Stimulated activated CD4-positive, alpha-beta T cell treated with anti-CD3 and anti-CD28 coated beads, TNF-alpha, amount 100 ng/mL, for 24 hours (primary cell): Measurements from ENCODE around the gene SERP2.
"Not testable (repeated sequence)": the region's sequence is repeated elsewhere in the genome, so short reads cannot be mapped to it uniquely, and the experiment has no call there.

Experiments used
- DNase-seq, 3 experiments: peaks; one replicate each; pipeline ENCODE4 v3.0.0-alpha.2; 2020; ENCODE audit warnings: low read depth in 3 of 3

Gene SERP2

DNA sequence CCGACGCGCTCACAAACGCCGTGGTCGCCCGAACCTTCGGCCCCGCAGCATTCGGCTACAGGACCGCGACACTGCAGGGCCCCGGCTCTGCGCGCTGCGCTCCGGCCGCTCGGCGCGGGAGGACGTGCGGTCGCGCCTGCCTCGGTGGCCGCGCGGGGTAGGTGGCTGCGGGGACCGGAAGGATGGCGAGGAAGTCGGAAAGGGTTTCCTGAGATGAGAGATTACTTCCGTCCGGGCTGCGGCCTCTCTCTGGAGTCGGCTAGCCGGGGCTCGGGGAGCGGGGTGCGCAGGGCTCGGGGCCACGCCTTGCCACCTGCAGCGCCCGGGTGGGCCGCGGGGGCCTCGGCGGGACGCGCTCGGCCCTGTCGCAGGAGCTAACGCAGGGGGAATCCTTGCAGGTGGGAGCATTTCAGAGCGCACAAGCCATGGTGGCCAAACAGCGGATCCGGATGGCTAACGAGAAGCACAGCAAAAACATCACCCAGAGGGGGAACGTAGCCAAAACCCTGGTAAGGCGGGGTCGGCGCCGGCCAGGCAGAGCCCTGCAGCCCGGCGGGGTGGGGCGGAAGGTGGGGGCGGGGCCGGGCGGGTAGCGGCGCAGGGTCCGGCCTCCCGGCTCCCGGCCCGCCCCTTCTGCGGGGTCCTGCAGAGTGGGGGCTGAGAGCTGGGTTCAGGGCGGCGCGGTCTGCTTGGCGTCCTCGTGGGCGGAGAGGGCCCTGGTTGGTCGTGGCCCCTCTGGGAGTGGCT lies at the start of gene SERP2:
Gene SERP2 (plus strand): TSS at position 224 of the 747 bp plus-strand sequence. CDS start 202 bp downstream, at position 426.
- peak in 1 of 3 experiments; percentile 9 for DNase-seq

GRCh38 chr13:44326961-44327360 lies 46.7 kb upstream of the SERP2 start:
- no peak for DNase-seq

DNA sequence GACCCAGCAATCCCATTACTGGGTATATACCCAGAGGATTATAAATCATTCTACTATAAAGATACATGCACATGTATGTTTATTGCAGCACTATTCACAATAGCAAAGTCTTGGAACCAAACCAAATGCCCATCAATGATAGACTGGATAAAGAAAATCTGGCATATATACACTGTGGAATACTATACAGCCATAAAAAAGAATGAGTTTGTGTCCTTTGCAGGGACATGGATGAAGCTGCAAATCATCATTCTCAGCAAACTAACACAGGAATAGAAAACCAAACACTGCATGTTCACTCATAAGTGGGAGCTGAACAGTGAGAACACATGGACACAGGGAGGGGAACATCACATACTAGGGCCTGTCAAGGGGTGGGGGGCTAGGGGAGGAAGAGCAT lies 44.6 kb upstream of the SERP2 start:
- not testable (repeated sequence) for DNase-seq

- DNase-seq = no peak
Measured at GRCh38 chr13:44329909-44330545, 43.6 kb upstream of the SERP2 start.

DNA sequence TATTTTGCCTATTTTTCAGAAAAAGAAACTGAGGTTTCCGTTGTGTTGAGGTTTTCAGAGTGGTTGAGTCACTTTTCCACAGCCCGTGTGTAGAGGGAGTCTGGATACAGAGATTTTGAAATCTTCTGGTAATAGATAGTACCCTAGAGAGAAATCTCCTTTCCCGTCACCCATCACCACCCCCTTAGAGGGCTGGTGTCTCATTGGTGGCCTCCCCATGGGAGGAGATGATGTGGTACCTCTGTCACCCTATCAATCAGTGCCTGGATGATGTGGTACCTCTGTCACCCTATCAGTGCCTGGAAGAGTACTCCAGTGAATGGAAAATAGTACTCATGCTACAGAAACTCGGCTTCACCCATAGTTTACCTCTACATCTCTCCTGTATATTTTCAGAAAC lies 42.2 kb upstream of the SERP2 start:
- DNase-seq = no peak

DNA sequence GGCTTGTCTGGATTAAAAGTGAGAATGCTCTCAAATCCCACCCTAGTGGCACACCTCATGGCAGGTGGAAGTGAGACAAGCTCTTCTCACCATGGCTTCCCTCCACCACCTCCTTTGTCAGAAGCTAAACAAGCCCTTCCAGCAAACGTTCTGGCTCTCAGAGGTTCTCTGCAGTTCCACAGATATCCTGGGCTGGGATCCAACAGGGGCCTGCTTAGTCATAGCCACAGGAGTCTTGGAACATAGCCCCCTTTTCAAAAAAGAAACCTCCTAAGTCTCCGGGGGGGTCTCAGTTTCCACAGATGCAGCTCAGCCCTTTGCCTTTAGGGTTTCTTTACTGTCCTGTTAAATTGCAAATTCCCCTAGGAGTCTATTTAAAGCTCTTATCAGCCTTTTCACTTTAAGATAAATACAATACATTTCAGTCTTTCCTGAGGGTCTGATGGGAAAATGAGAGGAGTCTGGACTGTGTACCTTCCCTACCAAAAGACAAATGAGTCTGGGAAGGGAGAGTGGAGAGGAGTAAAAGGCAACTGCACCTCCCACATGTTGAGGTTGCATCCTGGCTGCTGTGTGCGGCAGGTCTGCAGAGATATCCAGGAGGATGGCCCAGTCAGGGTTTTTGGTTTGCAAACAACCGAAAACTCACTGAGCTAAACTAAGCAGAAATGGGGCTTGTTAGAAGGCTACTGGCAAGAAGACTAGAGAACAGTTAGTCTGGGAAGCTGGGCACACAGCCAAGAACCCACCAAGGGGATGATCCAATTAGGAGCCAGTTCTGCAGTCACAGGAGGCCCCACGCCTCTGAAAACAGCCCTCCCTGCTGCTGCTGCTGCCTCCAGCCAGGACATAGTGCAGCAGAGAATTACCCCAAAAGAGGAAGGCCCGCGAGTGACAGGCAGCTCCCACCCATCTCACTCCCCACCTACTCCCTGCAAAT lies 41.4 kb upstream of the SERP2 start:
- DNase-seq = no peak

- DNase-seq = no peak
Measured at GRCh38 chr13:44333950-44334655, 39.5 kb upstream of the SERP2 start.

- no peak for DNase-seq
Measured at GRCh38 chr13:44334751-44335150, 38.9 kb upstream of the SERP2 start.

DNA sequence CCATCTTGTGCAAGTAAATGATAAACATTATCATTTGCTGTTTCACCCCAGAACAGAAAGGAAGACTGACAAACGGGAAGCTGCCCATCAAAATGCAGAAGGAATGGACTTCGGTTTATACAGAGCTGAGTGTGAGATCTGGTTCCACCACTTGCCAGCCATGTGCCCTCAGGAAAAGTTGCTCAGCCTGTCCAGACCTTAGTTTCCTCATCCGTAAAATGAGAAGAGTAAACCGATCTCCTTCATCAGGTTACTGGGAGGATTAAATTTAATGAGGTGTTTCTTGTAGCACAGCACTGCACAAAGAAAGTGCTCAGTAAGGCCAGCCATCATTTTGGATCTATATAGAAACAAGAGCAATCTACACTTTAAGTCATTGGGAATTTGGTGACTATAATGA lies 36.7 kb upstream of the SERP2 start:
- no peak for DNase-seq

GRCh38 chr13:44337581-44337980 lies 36.0 kb upstream of the SERP2 start:
- no peak for DNase-seq

DNA sequence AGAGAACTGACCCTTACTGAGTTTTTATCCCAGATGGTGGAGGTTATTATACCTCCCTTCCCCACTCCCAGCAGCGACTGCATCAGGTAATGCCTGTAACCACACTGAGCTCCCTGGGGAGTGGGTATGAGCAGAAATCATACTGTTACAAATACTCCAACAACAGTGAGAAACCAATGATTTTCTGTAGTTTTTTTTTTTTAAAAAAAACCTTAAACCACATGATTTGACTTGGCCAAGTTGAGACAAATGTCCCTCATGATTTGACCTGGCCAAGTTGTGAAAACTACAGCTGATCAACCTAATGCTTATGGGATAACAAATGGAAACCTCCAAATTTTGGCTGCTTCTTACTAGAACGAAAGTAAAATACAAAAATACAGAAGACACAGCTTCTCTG lies 33.1 kb upstream of the SERP2 start:
- DNase-seq = no peak

- DNase-seq = no peak
Measured at GRCh38 chr13:44342741-44343140, 30.9 kb upstream of the SERP2 start.

- no peak for DNase-seq
Measured at GRCh38 chr13:44346534-44346933, 27.1 kb upstream of the SERP2 start.

DNA sequence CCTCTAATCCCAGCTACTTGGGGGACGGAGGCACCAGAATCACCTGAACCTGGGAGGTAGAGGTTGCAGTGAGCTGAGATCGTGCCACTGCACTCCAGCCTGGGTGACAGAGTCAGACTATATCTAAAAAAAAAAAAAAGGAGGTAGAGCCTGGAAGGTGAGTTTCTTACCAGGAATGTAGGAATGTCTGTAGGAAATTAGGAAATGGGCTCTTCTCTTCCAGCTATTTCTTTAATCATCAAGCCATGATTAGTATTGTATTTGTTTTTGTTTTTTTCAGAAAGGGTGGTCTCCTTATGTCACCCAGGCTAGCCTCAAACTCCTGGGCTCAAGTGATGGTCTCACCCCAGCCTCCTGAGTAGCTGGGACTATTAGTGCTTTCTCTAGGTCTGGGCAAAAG lies 26.3 kb upstream of the SERP2 start:
- no peak for DNase-seq

DNA sequence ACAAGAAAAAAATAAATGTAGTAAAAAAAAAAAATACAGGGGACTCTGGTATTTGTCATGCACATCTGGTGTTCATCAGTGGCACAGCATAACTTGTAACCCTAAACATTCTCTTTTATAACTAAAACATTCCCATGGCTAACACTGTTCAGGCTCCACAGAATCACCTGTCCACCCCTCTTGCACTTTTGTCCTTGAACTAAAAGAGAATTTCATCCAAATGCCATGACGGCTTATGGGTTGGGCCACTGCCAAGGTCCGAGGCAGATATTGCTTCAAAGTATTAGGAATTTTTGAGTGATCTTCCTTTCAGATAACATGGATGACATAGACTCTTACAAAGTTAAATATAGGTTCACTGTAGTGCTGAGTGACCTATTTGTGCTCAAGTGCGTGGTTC lies 25.7 kb upstream of the SERP2 start:
- DNase-seq = no peak

DNA sequence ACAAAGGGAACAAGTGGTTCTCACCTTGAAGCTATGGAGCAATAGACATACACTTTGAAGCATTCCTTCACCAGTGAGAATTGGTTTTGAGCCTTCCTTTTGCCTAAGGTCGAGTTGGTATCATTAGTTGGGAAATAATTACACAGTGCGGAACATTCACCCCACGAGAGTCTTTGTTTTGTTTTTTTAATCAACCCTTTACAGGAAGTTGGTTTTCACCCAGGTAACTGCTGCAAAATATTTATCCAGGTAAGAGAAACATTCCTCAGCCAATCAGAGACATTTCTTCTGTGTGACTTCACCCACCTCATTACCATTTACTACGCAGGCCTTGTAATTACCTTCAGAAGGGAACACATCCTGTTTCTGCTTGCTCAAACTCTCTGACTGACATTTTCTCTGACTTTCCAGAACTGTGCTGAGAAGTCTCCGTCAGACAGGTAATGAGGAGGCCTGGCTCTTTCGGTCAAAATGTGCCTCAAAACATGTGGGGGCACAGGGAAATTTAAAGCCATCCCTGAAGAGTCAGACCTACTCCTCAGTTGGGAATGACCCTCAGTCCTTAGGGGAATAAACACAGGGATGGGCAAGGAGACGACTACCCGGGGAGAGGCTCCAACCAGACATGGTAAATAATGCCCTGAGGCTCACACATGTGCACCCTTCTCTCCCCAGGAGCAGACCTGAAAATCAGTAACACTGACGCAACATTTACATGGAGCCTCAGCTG lies 22.7 kb upstream of the SERP2 start:
- DNase-seq = no peak

DNA sequence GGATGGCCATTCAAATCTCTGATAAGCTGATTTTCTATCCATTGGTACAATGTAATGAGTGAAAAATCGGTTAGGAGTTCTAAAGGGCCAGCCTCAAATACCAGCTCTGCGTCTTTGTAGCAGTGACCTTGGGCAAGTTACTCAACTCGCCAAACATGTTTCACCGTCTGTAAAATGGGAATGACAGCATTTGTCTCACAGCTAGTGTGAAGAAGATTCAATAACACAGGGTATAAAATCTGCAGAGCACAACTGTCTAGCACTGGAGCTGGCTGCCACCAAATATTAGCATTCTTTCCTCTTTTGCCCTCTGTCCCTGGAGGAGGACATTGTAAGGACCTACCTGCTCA lies 22.1 kb upstream of the SERP2 start:
- no peak for DNase-seq

DNA sequence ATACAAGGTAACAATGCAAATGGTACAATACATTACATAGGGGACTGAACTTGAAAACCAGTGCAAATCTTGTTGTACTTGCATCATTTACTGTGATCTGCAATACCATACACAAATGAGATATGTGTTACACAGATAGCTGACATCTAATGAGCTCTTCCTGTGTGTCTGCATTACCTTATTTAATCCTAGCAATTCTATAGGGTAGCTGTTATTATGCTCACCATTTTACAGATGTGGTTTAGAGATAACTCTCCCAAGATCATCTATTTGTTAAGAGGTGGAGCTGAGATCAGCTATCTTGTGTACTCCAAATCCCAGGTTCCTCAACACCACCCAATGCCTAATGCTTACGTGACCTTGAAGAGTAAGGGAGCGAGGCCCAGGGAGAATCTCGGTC lies 21.4 kb upstream of the SERP2 start:
- no peak for DNase-seq

GRCh38 chr13:44352671-44353070 lies 21.0 kb upstream of the SERP2 start:
- no peak for DNase-seq

DNA sequence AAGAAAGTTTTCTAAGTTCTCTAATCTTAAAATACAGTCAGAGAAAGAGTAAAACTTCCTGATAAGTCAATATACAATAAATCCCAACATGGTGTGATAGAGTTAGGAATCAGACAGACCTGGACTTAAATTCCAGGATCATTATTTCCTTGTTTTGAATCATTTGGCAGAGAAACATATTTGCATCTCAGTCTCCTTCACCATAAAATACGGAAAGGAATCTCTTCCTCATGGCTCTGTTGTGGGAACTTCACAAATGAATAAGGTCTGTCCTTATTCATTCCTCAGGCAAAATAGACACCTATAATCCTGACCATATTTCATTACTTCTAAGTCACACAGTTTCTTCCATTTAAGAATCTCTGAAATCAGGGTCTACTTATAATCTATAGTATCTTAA lies 19.3 kb upstream of the SERP2 start:
- no peak for DNase-seq

DNA sequence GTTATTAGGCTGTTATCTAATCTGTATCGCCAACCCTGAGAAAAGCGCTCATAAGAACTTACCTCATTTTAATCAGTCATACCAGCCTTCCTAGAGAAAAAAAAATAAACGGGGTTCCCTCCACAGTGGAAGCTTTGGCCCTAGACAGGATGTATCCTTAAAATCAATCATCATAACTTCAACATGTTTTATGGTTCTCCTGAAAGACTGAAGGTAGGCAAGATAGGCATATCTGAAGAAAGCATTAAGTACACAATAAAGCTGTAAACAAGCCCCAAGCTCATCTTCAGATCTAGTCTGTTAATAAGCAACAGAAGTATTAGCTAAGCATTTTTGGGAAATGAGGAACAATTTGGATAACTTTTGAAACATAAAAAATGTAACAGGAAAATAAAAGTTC lies 18.7 kb upstream of the SERP2 start:
- no peak for DNase-seq
